ENCODE measurements around the gene CBX5. TPM values are rescaled to one million over a fixed set of nuclear protein-coding genes. Genes with fewer than 3 reads are reported as not detected.

Gene CBX5
- 100 to 1,000 TPM; 123 to 131 TPM for total RNA-seq

DNA sequence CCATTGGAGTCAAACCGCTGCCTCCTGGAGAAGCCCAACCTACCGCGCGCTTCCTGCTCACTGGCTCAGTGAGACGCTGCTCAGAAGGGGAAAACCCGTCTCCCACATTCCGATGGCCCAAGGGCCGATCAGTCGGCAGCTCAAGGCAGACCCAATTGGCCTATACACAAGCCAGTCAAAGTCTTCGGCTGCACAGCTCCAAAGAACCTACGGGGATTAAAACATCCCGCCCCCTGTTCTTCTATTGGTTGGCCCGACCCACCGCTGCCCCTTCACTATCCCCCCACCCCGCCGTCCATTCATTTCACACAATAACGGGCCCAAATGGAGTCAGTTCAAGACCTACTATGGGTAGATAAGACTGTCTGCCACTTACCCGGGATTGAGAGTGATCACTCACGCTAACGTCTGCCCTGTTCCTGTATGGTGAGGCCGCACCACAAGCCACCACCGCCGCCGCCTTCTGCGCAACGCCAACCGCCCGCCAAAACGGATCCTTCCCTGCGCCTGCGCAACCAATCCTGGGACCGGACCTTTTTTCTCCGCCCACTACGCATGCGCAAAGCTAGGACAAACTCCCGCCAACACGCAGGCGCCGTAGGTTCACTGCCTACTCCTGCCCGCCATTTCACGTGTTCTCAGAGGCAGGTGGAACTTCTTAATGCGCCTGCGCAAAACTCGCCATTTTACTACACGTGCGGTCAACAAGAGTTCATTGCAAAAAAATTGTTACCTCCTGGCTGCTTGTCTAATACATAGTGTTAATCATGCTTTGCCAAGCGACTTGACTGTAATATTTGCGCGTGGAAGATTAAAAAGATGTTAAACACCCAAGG is at the start of gene CBX5:
TSS of gene CBX5 (minus strand) at position 491 of the 836 bp plus-strand sequence. CDS start 22,472 bp downstream, outside the sequence.

DNA sequence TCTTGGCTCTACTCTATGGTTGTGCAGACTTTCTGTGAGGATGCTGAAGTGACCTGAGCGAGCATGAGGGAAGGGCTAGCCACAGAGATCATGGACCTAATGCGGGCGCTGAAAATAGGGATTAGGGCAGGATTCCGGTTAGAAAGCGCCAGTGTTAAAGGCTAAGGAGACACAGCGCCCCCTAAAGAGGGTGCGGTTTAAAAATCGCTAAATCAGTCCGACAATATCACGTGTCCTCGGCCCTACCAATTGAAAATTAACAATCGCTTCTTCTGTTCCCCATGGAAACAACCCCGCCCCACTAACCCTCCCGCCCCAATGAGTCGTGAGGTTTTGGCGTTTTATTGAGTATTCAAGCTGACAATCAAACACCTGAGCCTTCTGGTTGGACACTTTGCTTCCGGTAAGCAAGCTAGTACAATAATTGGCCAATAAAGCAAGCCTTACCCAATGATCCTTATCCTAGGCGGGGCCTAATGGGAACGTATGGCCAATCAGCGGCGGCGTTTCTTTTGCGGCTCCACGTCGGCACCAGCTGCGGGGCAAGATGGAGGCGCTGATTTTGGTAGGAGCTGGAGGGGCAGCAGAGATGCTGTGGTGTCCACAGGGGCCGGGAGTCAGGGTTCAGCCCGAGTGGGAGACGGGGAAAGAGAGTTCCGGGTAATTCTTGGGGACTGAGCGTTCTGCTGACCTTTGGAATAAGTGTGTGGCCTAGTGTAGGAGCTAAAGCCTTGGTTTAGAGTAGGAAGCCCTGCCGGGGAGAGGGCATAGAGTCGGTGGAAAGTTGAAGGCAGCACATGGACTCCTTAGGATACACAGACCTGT is 44.9 kb upstream of the CBX5 start, which contains the start of gene COPZ1:
TSS of gene COPZ1 (plus strand) at position 515 of the 825 bp plus-strand sequence. CDS start at position 548, 33 bp downstream.

DNA sequence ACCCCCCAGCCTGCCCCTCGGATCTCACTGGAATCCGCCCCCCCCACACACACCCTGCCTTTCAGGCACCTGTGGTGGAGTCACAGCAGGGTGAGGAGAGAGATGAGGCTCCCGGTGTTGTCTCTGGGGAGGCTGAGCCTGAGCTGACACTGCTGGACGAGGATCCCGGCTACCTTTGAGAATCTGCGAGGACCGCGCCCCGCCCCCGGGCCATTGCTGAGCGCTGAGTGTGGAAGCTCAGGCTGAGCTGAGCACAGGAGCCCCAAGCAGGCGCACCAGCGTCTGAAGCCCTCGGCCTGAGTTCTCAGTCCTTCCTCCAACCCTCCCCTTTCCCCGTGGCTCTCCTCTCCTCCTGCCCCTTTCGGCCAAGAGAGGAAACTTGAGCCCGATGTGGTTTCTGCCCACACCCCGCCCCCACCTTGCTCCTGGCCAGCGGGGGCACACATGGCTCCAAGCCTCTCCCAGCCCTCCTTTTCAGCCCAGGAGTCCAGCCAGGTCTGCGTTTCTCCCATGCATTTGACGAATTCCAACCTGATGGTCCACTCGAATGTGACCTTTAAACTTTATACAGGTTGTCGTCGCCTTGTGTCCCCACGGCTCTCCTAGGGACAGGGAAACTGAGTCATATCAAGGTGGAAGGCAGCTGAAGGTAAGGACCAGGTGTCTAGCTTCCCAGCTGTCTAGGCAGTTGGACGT is 21.0 kb upstream of the CBX5 start, which contains the start of gene NFE2:
TSS of gene NFE2 (minus strand) at position 284 of the 696 bp plus-strand sequence. CDS start 5,767 bp downstream, outside the sequence.

DNA sequence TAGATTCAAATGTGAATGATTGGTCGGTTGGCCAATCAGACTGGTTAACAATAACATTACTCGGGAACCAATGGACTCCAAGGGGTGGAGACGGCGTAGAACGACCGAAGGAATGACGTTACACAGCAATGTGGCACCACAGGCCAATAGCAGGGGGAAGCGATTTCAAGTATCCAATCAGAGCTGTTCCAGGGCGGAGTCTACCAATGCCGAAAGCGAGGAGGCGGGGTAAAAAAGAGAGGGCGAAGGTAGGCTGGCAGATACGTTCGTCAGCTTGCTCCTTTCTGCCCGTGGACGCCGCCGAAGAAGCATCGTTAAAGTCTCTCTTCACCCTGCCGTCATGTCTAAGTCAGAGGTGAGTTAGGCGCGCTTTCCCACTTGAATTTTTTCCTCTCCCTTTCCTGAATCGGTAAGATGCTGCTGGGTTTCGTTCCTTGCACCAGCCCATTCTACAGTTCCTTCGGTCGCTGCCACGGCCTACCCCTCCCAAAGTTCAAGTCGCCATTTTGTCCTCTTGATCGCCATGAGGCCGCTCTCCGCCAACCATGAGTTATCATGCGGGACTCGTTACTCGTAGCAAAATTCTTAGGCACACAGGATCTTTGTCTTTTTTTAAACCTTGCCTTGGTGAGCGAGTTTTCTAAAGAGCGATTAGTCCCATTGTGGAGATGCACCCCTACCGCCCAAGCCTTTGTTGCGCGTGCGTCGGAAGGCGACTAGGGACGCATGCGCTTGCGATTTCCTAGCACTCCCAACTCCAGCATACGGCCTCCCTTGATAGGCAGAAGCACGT is 742 bp upstream of the CBX5 start, which contains the start of gene HNRNPA1:
TSS of gene HNRNPA1 (plus strand) at position 259 of the 793 bp plus-strand sequence. CDS start at position 341, 82 bp downstream.

Other genes with a start within 250 kb of the CBX5 start
- gene HOXC5, start 247.1 kb downstream of the CBX5 start, total RNA-seq, result not detected
- under 1 TPM in 1 of 2 experiments, not detected in 1; 0.17 TPM for gene HOXC4, start 226.3 kb downstream of the CBX5 start, total RNA-seq
- 10 to 100 TPM; 24.1 to 25.0 TPM for gene SMUG1, start 91.1 kb downstream of the CBX5 start, total RNA-seq
- gene HNRNPA1, start 604 bp upstream of the CBX5 start, total RNA-seq, result 1,000 to 10,000 TPM; 1,867 to 1,876 TPM
- gene NFE2, start 20.9 kb upstream of the CBX5 start, total RNA-seq, result not detected
- 100 to 1,000 TPM; 117 to 122 TPM for gene COPZ1, start 45.0 kb upstream of the CBX5 start, total RNA-seq
- under 1 TPM; 0.18 to 0.31 TPM for gene GPR84, start 84.4 kb upstream of the CBX5 start, total RNA-seq
- gene ZNF385A, start 104.6 kb upstream of the CBX5 start, total RNA-seq, result under 1 TPM; 0.29 to 0.35 TPM
- 100 to 1,000 TPM in 1 of 2 experiments, 10 to 100 TPM in 1; 97.7 to 106 TPM for gene ITGA5, start 139.1 kb upstream of the CBX5 start, total RNA-seq
- 1 to 10 TPM; 8.7 to 9.2 TPM for gene GTSF1, start 193.5 kb upstream of the CBX5 start, total RNA-seq
- 100 to 1,000 TPM; 170 to 173 TPM for gene NCKAP1L, start 217.6 kb upstream of the CBX5 start, total RNA-seq